ENCODE data around the gene FGFBP3. TPM values are rescaled to one million over a fixed set of nuclear protein-coding genes. Genes with fewer than 3 reads are reported as not detected.

Gene FGFBP3
- total RNA-seq, 4 donors from 2014 or later: 1.2 TPM; not detected in 2

- TF ChIP-seq CTCF (IDR thresholded peaks at IDR 0.05) (no peak), POLR2A (IDR thresholded peaks at IDR 0.05) (no peak)
- DNase-seq: peak; percentile 41 to 47
These were observed 21.8 kb downstream of the FGFBP3 start for GRCh38 chr10:91887272-91888076.

GRCh38 chr10:91886954-91887271, 22.4 kb downstream of the FGFBP3 start:
- no peak for TF ChIP-seq CTCF (IDR thresholded peaks at IDR 0.05)
- no peak for TF ChIP-seq POLR2A (IDR thresholded peaks at IDR 0.05)
- Histone ChIP-seq H3K9me3 (no peaks in the 10 kb centered on the region), H3K4me1 (no peaks in the 10 kb centered on the region), H3K4me3 (peak overlapping the region; percentile 50 to 54), H3K36me3 (no peaks in the 10 kb centered on the region), H3K27me3 (no peaks in the 10 kb centered on the region), H3K27ac (peak overlapping the region; percentile 62 to 64)
- intact Hi-C loops (cut with DNase I; ENCODE audit: low total_unique reads): no loop called here
- no peak for DNase-seq

More at GRCh38 chr10:91887272-91888076, 21.8 kb downstream of the FGFBP3 start:
- intact Hi-C loops (cut with DNase I; ENCODE audit: low total_unique reads): no loop called here
- Histone ChIP-seq H3K27ac (peak overlapping the region; percentile 62 to 64), H3K27me3 (no peaks in the 10 kb centered on the region), H3K9me3 (no peaks in the 10 kb centered on the region), H3K4me1 (no peaks in the 10 kb centered on the region), H3K36me3 (no peaks in the 10 kb centered on the region), H3K4me3 (peak overlapping the region; percentile 50 to 54)

- Histone ChIP-seq H3K9me3 (no peaks in the 10 kb centered on the region), H3K27ac (peak overlapping the region; percentile 63 to 69), H3K4me3 (no peak overlapping the region), H3K4me1 (no peaks in the 10 kb centered on the region), H3K36me3 (no peaks in the 10 kb centered on the region), H3K27me3 (no peaks in the 10 kb centered on the region)
- TF ChIP-seq CTCF (IDR thresholded peaks at IDR 0.05): no peak
- no peak for TF ChIP-seq POLR2A (IDR thresholded peaks at IDR 0.05)
- no peak for DNase-seq
- intact Hi-C loops (cut with DNase I; ENCODE audit: low total_unique reads): no loop called here
These were observed 23.8 kb downstream of the FGFBP3 start for GRCh38 chr10:91885362-91886079.

GRCh38 chr10:91884536-91884935, 24.8 kb downstream of the FGFBP3 start:
- no peak for TF ChIP-seq POLR2A (IDR thresholded peaks at IDR 0.05)
- TF ChIP-seq CTCF (IDR thresholded peaks at IDR 0.05): no peak
- no peaks in the 10 kb centered on the region for H3K36me3 ChIP-seq
- intact Hi-C loops (cut with DNase I; ENCODE audit: low total_unique reads): no loop called here
- peak overlapping the region; percentile 63 to 69 for H3K27ac ChIP-seq
- H3K27me3 ChIP-seq: no peaks in the 10 kb centered on the region
- H3K9me3 ChIP-seq: no peaks in the 10 kb centered on the region
- H3K4me1 ChIP-seq: no peaks in the 10 kb centered on the region
- no peak for DNase-seq
- no peak overlapping the region for H3K4me3 ChIP-seq
